ENCODE measurements around the gene BTBD16. TPM values are rescaled to one million over a fixed set of nuclear protein-coding genes. Genes with fewer than 3 reads are reported as not detected.

BTBD16 gene
- total and polyA plus RNA-seq, 10 of the 15 experiments (the other 5 are each of a cell fraction or from before 2014, with no cell fraction given), result 0.11 TPM; not detected in 9

- no peak for FAIRE-seq
- ChIA-PET RAD21 (ENCODE audit: unreplicated experiment) (no interaction called here), POLR2A (no interaction called here), CTCF (interaction anchor here (1.2 to 1.5 kb wide), 2 partner anchors 31 to 34 kb away, joined by 3 to 5 read pairs; no protein-coding TSS in a partner anchor), SMC1A (ENCODE audit: uncharacterized antibody, unreplicated experiment) (interaction anchor here (1.2 kb wide), 1 partner anchor 118 kb away, joined by 3 read pairs; no protein-coding TSS in a partner anchor)
- 0% methylated on average over 4 of the region's 4 CpGs for WGBS (ENCODE audit: insufficient coverage, insufficient replicate concordance, low lambda C conversion rate, missing lambda C conversion rate)
- no TSS peak for BruUV-seq (replicated peaks)
- Histone ChIP-seq H3K4me3 (no peak overlapping the region), H3K27ac (ENCODE audit: control insufficient read depth, insufficient read depth) (no peak overlapping the region), H3K4me1 (ENCODE audit: control insufficient read depth, insufficient read depth, low read length) (no peaks in the 10 kb centered on the region), H3K9me3 (replicated peaks; ENCODE audit: control insufficient read depth, insufficient read depth, low read length) (no peaks in the 10 kb centered on the region), H2AFZ (ENCODE audit: control insufficient read depth, low read depth, low read length) (no peak overlapping the region), H3K79me2 (ENCODE audit: control insufficient read depth, insufficient read depth, low read length) (no peaks in the 10 kb centered on the region), H3K4me2 (ENCODE audit: control insufficient read depth, insufficient read depth) (no peak overlapping the region), H3K27me3 (replicated peaks in 1 of 2; ENCODE audit: control insufficient read depth in 2 of 2, insufficient read depth in 2 of 2, low read length in 1 of 2) (peaks cover 0 to 3% of the 10 kb centered on the region in 2 experiments; a peak in 1 of 4 replicates), H4K20me1 (ENCODE audit: control insufficient read depth, insufficient read depth) (no peaks in the 10 kb centered on the region), H3K36me3 (ENCODE audit: control insufficient read depth in 2 of 2, insufficient read depth in 2 of 2, low read length in 1 of 2) (no peaks in the 10 kb centered on the region), H3K9ac (ENCODE audit: control insufficient read depth, insufficient read depth, low read length) (no peak overlapping the region)
- peak in 1 of 2 experiments; percentile 18; a peak in 1 of 4 replicates for TF ChIP-seq BHLHE40 (IDR thresholded peaks at IDR 0.05; ENCODE audit: borderline replicate concordance in 1 of 2, low read depth in 2 of 2, low read length in 1 of 2)
- TF ChIP-seq IRF4 (IDR thresholded peaks at IDR 0.05; ENCODE audit: low read depth, low read length), result 0 out of 2 replicates have a peak, but pooled peaks have one; percentile 42
- no peak for TF ChIP-seq ZBED1 (IDR thresholded peaks at IDR 0.05; ENCODE audit: borderline replicate concordance)
- intact Hi-C loops (cut with micrococcal nuclease; ENCODE audit: unreplicated experiment) (no loop called here), in situ Hi-C loops (cut with MboI) (no loop called here)
- no peak for DNase-seq (ENCODE audit: low read depth, low spot score)
- ATAC-seq, result peak; percentile 48; the same call in 2 of the 3 replicates
These were observed 61.9 kb downstream of the BTBD16 start for GRCh38 chr10:122333037-122333436.

DNA sequence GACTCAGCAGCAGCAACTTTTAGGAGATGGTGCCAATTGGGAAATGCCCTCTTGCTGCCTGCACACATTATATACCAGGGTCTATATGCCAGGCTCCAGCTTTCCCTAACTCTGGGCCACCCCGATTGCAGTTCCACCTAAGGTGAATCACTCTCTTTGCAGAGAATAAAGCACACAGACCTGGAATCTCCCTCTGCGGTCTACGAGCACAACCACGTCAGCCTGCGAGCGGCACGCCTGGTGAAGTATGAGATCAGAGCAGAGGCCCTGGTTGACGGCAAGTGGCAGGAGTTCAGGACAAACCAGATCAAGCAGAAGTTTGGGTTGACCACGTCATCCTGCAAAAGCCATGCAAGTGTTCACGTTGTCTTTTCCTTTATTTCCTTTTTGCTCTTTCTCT, 65.2 kb downstream of the BTBD16 start:
- in situ Hi-C loops (cut with MboI), result no loop called here
- POLR2A ChIA-PET, result no interaction called here
- no TSS peak for BruUV-seq (replicated peaks)

More for the DNA sequence above, 65.2 kb downstream of the BTBD16 start:
- Histone ChIP-seq H3K79me2 (ENCODE audit: control insufficient read depth, insufficient read depth, low read length) (no peaks in the 10 kb centered on the region), H3K27me3 (replicated peaks in 1 of 2; ENCODE audit: control insufficient read depth in 2 of 2, insufficient read depth in 2 of 2, low read length in 1 of 2) (peaks cover 0 to 2% of the 10 kb centered on the region in 2 experiments; a peak in 1 of 4 replicates), H3K27ac (ENCODE audit: control insufficient read depth, insufficient read depth) (no peak overlapping the region), H4K20me1 (ENCODE audit: control insufficient read depth, insufficient read depth) (no peaks in the 10 kb centered on the region), H3K9me3 (replicated peaks; ENCODE audit: control insufficient read depth, insufficient read depth, low read length) (no peaks in the 10 kb centered on the region), H3K9ac (ENCODE audit: control insufficient read depth, insufficient read depth, low read length) (no peak overlapping the region), H3K4me1 (ENCODE audit: control insufficient read depth, insufficient read depth, low read length) (no peaks in the 10 kb centered on the region), H3K36me3 (ENCODE audit: control insufficient read depth in 2 of 2, insufficient read depth in 2 of 2, low read length in 1 of 2) (no peaks in the 10 kb centered on the region), H3K4me2 (ENCODE audit: control insufficient read depth, insufficient read depth) (no peak overlapping the region), H3K4me3 (no peak overlapping the region), H2AFZ (ENCODE audit: control insufficient read depth, low read depth, low read length) (no peak overlapping the region)
- CTCF ChIA-PET, result no interaction called here
- TF ChIP-seq NBN (IDR thresholded peaks at IDR 0.05), result no peak
- TF ChIP-seq EP300 (IDR thresholded peaks at IDR 0.05; ENCODE audit: borderline replicate concordance in 1 of 2, control insufficient read depth in 1 of 2, low read depth in 2 of 2, low read length in 2 of 2), result no peak
- TF ChIP-seq HCFC1 (IDR thresholded peaks at IDR 0.05; ENCODE audit: low read length), result no peak
- no peak for TF ChIP-seq SMAD5 (IDR thresholded peaks at IDR 0.05; ENCODE audit: low read depth)
- TF ChIP-seq SMAD1 (IDR thresholded peaks at IDR 0.05; ENCODE audit: low read depth, partially characterized antibody), result no peak
- no peak for TF ChIP-seq RCOR1 (conservative IDR thresholded peaks at IDR 0.05; ENCODE audit: low read depth, low read length)
- TF ChIP-seq MTA2 (IDR thresholded peaks at IDR 0.05; ENCODE audit: low read depth), result no peak
- no peak for TF ChIP-seq IKZF1 (conservative IDR thresholded peaks at IDR 0.05)
- TF ChIP-seq RELA (IDR thresholded peaks at IDR 0.05; ENCODE audit: borderline replicate concordance, partially characterized antibody), result no peak
- no peak for TF ChIP-seq KLF5 (IDR thresholded peaks at IDR 0.05; ENCODE audit: partially characterized antibody)
- no peak for TF ChIP-seq PAX5 (IDR thresholded peaks at IDR 0.05; ENCODE audit: borderline replicate concordance, low read depth, low read length)
- no peak for TF ChIP-seq FOS (IDR thresholded peaks at IDR 0.05; ENCODE audit: borderline replicate concordance, extremely low read depth, insufficient read length)
- SMC1A ChIA-PET (ENCODE audit: uncharacterized antibody, unreplicated experiment), result interaction anchor here (0.9 kb wide), 1 partner anchor 99 kb away, joined by 3 read pairs; no protein-coding TSS in a partner anchor
- DNase-seq (ENCODE audit: low read depth, low spot score), result no peak
- ATAC-seq, result no peak
- WGBS (ENCODE audit: insufficient coverage, insufficient replicate concordance, low lambda C conversion rate, missing lambda C conversion rate), result 35% methylated on average over 10 of the region's 10 CpGs
- intact Hi-C loops (cut with micrococcal nuclease; ENCODE audit: unreplicated experiment), result no loop called here
- RAD21 ChIA-PET (ENCODE audit: unreplicated experiment), result no interaction called here
- FAIRE-seq, result no peak
